ENCODE data around the gene ERBB4. TPM values are rescaled to one million over a fixed set of nuclear protein-coding genes. Genes with fewer than 3 reads are reported as not detected.

The ERBB4 gene
- total RNA-seq, 1 donor from 2014 or later = not detected

- intact Hi-C loops (cut with micrococcal nuclease) = no loop called here
These were observed 599.4 kb downstream of the ERBB4 start for GRCh38 chr2:211939177-211939576.

- intact Hi-C loops (cut with micrococcal nuclease) = no loop called here
These were observed 603.8 kb downstream of the ERBB4 start for GRCh38 chr2:211934811-211935210.

GRCh38 chr2:211931314-211931713 is 607.3 kb downstream of the ERBB4 start:
- intact Hi-C loops (cut with micrococcal nuclease) = no loop called here

DNA sequence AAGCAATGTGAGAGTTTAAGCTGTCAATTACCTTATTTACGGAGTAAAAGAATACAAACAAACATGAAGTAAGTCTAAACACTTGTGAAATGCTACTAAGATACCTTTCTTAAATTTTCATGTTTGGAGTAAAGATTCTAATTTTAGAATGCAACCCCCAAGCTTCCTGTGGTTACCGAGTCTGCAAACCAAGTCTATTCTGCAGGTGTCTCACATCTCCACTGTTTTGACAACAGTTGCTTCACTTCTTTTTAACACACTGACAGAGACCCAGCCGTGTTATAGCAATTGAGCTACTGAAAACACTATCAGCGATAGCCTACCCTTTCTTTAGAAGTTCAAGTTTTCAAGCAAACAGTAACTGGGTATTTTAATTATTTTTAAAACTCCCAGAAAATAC is 608.3 kb downstream of the ERBB4 start:
- intact Hi-C loops (cut with micrococcal nuclease) = no loop called here

DNA sequence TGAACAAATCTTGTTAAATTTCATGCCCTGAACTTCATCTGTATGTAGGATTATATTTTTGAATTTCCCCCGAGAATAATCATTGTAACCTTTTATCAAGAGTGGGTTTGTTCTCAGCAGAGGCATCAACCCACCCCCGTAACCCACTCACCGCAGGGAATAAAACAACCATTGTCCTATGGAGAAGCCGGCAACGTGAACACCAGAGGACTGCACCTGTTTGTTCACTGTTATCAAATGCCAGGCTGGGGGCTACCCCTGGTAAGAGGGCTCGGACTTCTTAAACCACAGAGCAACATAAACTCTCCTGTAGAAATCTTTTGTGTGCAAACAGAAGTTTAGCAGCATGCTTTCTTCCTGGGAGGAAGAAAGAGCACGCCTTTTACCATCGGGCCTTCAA is 610.4 kb downstream of the ERBB4 start:
- intact Hi-C loops (cut with micrococcal nuclease) = no loop called here

GRCh38 chr2:211923019-211923418 is 615.6 kb downstream of the ERBB4 start:
- intact Hi-C loops (cut with micrococcal nuclease) = no loop called here

GRCh38 chr2:211903961-211904360 is 634.6 kb downstream of the ERBB4 start:
- intact Hi-C loops (cut with micrococcal nuclease) = no loop called here

DNA sequence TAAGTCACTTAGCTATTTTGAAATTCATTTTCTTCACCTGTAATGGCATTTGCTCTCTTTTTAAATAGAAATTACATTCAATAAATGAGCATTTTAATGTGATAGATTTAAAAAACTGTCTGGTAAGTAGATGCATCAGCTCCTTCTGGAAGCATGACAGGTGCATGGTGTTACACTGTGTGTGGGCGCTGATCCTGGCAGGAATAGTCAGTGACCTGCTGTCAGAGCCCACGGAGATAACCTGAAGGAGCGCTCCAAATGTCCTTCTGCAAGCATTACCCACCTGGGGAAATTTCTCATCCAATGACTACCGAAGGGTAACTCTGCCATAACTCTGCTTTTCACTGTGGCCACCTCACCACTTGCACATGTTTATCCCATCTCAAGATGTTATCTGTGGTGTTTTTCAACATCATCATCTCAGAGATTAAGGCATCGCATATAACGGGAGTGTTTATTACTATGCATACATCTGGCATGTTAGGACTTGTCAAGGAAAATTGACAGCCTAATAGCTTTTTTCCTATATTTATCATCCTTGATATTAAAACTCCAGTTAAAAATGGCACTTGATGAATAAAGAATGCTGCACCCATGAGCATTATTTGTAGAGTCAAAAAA is 637.3 kb downstream of the ERBB4 start:
- intact Hi-C loops (cut with micrococcal nuclease) = no loop called here

DNA sequence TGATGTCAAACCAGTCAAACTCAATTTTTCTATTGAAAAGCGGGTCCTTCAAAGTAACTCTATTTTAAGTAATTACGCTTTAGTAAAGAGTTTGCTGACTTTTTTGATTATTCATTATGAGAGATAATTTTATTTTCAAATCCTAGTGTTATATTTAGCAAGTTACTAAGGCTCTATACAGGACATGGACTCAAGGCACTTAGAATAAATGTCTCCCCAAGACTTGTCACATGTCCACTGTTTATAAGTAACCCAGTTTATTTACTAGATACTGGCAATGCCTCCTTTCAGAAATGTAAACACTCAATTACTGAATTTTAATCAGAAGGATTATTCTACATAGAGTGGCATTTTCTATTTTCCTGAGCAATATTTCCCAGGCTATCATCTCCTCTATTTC is 638.1 kb downstream of the ERBB4 start:
- intact Hi-C loops (cut with micrococcal nuclease) = no loop called here

- intact Hi-C loops (cut with micrococcal nuclease) = no loop called here
These were observed 638.6 kb downstream of the ERBB4 start for GRCh38 chr2:211900000-211900399.

- intact Hi-C loops (cut with micrococcal nuclease) = no loop called here
These were observed 639.9 kb downstream of the ERBB4 start for GRCh38 chr2:211898702-211899101.

GRCh38 chr2:211881449-211881848 is 657.2 kb downstream of the ERBB4 start:
- intact Hi-C loops (cut with micrococcal nuclease) = no loop called here

DNA sequence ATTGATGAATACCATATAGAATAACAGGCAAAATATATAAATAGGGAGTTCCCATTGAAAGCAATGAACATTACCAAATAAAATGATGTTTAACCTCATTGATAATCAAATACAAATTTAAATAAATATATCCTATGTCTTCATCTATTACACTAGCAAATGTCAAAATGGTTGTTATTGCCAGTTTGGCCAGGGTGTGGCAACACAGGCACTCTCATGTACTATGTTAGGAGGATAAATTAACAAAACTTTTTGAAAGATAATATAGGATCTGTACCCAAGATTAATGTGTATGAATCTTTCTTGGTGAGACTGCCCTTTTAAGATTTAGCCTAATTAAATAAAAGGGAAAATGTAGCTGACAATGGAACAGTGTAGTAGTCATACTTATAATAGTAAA is 659.3 kb downstream of the ERBB4 start:
- intact Hi-C loops (cut with micrococcal nuclease) = no loop called here

GRCh38 chr2:211877061-211877460 is 661.5 kb downstream of the ERBB4 start:
- intact Hi-C loops (cut with micrococcal nuclease) = no loop called here

GRCh38 chr2:211875488-211875887 is 663.1 kb downstream of the ERBB4 start:
- intact Hi-C loops (cut with micrococcal nuclease) = no loop called here

DNA sequence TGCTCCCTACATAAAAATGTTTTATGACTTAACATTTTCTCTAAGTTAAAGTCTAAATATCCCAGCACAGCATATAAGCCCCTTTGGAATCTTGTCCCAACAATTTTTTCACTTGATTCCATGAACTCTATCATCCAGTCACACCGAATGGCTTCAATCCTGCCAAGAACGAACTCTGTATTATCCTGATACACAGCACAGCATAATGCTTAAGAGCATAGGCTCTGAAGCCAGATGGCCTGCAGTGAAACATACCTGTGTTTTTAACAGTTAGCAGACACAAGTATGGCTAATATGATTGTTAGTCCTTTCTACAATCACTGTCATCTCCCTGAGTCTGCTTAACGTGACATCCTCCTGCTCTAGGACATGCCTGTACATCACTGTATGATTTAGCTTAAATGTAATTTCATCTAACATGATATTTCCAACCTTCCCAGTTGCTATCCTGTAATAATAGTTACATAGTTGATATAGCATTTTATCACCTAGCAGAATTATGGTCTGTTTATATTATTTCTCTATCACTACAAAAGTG is 669.5 kb downstream of the ERBB4 start:
- intact Hi-C loops (cut with micrococcal nuclease) = no loop called here

- intact Hi-C loops (cut with micrococcal nuclease) = no loop called here
These were observed 670.7 kb downstream of the ERBB4 start for GRCh38 chr2:211867845-211868451.

- intact Hi-C loops (cut with micrococcal nuclease) = no loop called here
These were observed 674.3 kb downstream of the ERBB4 start for GRCh38 chr2:211864328-211864727.

- intact Hi-C loops (cut with micrococcal nuclease) = no loop called here
These were observed 678.4 kb downstream of the ERBB4 start for GRCh38 chr2:211860224-211860623.

GRCh38 chr2:211854832-211855231 is 683.8 kb downstream of the ERBB4 start:
- intact Hi-C loops (cut with micrococcal nuclease) = no loop called here

DNA sequence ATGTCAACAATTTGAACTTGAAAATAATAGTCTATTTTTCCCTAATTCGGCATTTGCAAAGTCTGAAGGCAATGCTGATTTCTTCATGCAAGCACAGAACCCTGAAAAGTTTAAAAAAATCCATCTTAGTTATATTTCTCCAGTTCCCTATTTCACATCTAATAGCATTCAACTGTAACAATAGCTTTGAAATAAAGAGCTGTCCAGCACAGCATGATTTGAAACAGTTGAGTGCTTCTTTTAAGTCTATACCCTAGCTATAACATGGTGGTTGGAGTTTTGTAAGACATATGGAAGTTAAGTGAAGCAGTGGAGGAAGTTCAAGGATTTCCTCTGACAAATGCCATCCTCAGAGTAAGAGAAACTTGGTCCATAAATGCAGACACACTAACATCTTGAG is 691.9 kb downstream of the ERBB4 start:
- intact Hi-C loops (cut with micrococcal nuclease) = no loop called here

GRCh38 chr2:211846036-211846400 is 692.6 kb downstream of the ERBB4 start:
- intact Hi-C loops (cut with micrococcal nuclease) = no loop called here

GRCh38 chr2:211845338-211846035 is 693.1 kb downstream of the ERBB4 start:
- intact Hi-C loops (cut with micrococcal nuclease) = no loop called here

All from T-helper 2 cell treated with Interferon-gamma antibody and Interleukin-4, amounts not matched to agents 100 ng/mL and 5 ng/mL, for 36 hours (primary cell).